PFSK-1 (cell line): ENCODE results near the gene MRPL18.

ENCODE experiments used
- FOXP2 ChIP-seq: optimal IDR thresholded peaks from 2 replicates; pipeline ENCODE3; 2011; ENCODE audit warnings: borderline replicate concordance, control low read depth, inconsistent platforms; ENCODE audit not compliant: insufficient read depth; ENCODE audit errors: extremely low read length, extremely low read depth
- POLR2AphosphoS5 ChIP-seq: IDR thresholded peaks from 2 replicates; pipeline ENCODE4 v1.6.1; 2012; ENCODE audit warnings: low read depth, mild to moderate bottlenecking, control low read depth, low read length, moderate library complexity
- SIN3A ChIP-seq: IDR thresholded peaks from 2 replicates; pipeline ENCODE4 v1.6.1; 2012; ENCODE audit warnings: mild to moderate bottlenecking, low read length, moderate library complexity, borderline replicate concordance; ENCODE audit not compliant: insufficient read depth
- TAF1 ChIP-seq: IDR thresholded peaks from 2 replicates; pipeline ENCODE4 v1.6.1; 2012; ENCODE audit warnings: low read length, control low read depth, borderline replicate concordance; ENCODE audit not compliant: insufficient read depth
- TF ChIP-seq, protein P1 (sequence below), 2 experiments: IDR thresholded peaks; 2 replicates each; pipeline versions ENCODE4 v1.6.1 to v1.8.0; 2011 to 2012; ENCODE audit warnings: low read depth in 2 of 2, low read length in 2 of 2, control low read depth in 1 of 2, inconsistent platforms in 1 of 2, mild to moderate bottlenecking in 1 of 2, moderate library complexity in 1 of 2; ENCODE audit not compliant: insufficient read depth in 1 of 2

The MRPL18 gene

DNA sequence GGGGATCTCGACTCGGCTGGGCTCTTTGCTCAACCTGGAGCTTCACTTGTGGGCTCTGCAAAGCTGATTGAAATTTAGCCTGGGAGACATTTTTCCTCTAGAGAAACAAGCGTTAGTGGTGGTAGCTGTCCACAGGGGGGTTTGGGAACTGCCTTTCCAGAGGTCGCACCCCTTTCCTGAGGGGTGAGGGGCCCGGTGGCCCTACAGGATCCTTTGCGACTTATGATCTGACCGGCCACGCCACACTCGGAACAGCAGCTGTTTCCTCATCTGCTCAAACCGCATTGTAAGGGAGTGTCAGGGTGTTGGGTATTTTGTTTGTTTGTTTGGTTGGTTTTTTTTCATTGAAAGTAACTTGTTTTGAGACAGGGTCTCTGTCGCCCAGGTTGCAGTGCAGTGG lies 30.9 kb downstream of the MRPL18 start:
- TF ChIP-seq FOXP2 (no peak), POLR2AphosphoS5 (no peak), TAF1 (no peak), SIN3A (no peak)
- TF ChIP-seq, protein P1, sequence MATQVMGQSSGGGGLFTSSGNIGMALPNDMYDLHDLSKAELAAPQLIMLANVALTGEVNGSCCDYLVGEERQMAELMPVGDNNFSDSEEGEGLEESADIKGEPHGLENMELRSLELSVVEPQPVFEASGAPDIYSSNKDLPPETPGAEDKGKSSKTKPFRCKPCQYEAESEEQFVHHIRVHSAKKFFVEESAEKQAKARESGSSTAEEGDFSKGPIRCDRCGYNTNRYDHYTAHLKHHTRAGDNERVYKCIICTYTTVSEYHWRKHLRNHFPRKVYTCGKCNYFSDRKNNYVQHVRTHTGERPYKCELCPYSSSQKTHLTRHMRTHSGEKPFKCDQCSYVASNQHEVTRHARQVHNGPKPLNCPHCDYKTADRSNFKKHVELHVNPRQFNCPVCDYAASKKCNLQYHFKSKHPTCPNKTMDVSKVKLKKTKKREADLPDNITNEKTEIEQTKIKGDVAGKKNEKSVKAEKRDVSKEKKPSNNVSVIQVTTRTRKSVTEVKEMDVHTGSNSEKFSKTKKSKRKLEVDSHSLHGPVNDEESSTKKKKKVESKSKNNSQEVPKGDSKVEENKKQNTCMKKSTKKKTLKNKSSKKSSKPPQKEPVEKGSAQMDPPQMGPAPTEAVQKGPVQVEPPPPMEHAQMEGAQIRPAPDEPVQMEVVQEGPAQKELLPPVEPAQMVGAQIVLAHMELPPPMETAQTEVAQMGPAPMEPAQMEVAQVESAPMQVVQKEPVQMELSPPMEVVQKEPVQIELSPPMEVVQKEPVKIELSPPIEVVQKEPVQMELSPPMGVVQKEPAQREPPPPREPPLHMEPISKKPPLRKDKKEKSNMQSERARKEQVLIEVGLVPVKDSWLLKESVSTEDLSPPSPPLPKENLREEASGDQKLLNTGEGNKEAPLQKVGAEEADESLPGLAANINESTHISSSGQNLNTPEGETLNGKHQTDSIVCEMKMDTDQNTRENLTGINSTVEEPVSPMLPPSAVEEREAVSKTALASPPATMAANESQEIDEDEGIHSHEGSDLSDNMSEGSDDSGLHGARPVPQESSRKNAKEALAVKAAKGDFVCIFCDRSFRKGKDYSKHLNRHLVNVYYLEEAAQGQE (IDR thresholded peaks at IDR 0.05; ENCODE audit: insufficient read depth in 1 of 2, low read depth in 2 of 2, low read length in 2 of 2), result no peak

DNA sequence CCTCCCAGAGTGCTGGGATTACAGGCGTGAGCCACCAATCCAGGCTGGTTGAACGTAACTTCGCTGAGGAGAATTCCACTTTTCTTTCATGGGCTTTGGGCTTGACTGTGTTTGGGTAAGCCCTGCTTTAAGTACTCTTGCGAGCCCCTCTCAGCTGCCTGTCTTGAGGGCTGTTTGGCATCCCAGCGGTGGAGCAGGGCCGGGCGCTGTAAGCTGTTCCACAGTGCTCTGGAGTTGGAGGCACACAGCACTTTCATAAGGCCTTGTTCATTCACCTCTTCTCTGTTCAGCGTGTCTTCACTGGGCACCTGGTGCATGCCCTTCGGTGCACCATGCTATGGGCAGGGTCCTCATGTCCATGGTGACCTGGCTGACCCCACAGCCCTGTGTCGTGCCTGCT lies 31.5 kb downstream of the MRPL18 start:
- no peak for TF ChIP-seq TAF1
- no peak for TF ChIP-seq POLR2AphosphoS5
- no peak for TF ChIP-seq FOXP2
- TF ChIP-seq, protein P1 (IDR thresholded peaks at IDR 0.05; ENCODE audit: insufficient read depth in 1 of 2, low read depth in 2 of 2, low read length in 2 of 2), result no peak
- no peak for TF ChIP-seq SIN3A

DNA sequence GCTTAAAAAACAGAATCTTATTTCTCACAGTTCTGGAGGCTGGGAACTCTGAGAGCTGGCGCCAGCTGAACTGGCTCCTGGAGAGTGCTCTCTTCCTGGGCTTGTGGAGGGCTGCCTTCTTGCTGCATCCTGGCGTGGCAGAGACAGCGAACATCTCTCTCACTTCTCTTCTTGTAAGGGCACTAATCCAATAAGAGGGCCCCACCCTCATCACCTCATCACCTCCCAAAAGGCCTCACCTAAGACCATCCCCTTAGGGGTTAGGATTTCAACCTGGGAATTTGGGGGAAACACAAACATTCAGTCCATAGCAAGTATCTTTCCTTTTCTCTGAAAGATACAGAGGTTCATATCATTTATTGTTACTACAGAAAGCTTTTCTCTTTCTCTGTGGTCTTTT lies 33.7 kb downstream of the MRPL18 start:
- TF ChIP-seq, protein P1 (IDR thresholded peaks at IDR 0.05; ENCODE audit: insufficient read depth in 1 of 2, low read depth in 2 of 2, low read length in 2 of 2), result no peak
- TF ChIP-seq TAF1 (no peak), POLR2AphosphoS5 (no peak), FOXP2 (no peak), SIN3A (no peak)

DNA sequence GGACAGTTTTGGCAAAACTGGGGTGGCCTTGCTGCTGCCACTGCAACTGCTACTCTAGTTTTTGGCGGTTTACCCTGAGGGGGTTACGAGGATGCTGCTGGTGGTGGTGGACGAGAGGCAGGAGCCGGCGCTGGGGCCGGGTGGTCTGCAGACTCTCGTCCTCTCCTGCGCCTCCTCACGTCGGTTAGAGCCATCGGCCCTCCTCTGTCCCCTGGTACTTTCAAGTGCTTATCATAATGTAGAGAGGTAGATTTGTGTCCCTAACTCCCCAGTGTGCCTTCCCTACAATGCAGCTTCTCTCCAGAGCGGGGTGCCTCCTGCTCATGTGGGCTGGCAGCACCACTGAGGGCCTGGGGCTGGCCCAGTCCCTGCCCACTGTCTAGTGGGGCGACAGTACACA lies 35.7 kb downstream of the MRPL18 start:
- TF ChIP-seq POLR2AphosphoS5, result no peak
- TF ChIP-seq FOXP2, result no peak
- TF ChIP-seq TAF1, result no peak
- no peak for TF ChIP-seq SIN3A
- TF ChIP-seq, protein P1 (IDR thresholded peaks at IDR 0.05; ENCODE audit: insufficient read depth in 1 of 2, low read depth in 2 of 2, low read length in 2 of 2), result no peak

DNA sequence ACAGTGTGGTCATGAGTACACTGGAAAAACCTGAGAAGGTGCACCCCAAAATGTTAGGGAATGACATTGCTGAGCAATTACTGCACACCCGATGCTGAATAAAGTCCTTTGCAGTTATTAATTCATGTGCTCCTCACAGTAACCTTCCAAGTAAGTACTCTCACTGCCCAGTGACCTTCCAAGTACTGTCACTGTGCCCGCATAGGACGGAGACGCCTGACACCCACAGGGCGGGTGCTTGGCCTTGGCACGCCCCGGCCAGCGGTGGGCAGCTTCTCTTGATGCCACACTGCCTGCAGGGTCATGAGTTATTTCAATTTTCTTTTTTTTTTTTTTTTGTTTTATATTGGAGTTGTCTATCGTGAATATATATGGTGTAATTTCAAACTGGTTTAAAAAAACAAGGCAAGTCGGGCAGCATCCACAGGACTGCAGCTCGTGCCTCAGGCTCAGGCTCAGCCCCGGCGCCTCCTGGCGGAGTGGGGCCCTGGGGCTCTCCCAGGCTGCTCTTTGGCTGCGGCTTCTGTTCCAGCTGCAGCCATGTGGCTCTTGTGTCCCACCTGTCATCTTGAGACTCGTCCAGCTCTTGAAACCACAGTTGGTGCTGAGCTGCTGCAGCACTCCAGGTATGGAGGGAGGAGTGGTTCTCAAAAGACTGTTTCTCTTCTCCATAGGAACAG lies 36.8 kb downstream of the MRPL18 start:
- TF ChIP-seq POLR2AphosphoS5 (no peak), FOXP2 (no peak), TAF1 (no peak), SIN3A (no peak)
- TF ChIP-seq, protein P1 (IDR thresholded peaks at IDR 0.05; ENCODE audit: insufficient read depth in 1 of 2, low read depth in 2 of 2, low read length in 2 of 2), result no peak
